B cell (primary cell): ENCODE data around the gene MYL11. TPM values are rescaled to one million over a fixed set of nuclear protein-coding genes. Genes with fewer than 3 reads are reported as not detected.

Experiments used
- ATAC-seq: fragments of 200-7000 bp; cut with Tn5 transposase; one replicate; pipeline ENCODE4 v1.10.0; 2021; ENCODE audit warnings: low read depth, mild to moderate bottlenecking, moderate number of reproducible peaks, moderate library complexity
- CTCF ChIA-PET: fragments of 350-600 bp; sonication (Branson Sonifier 250); formaldehyde crosslinking; loops from one replicate; lab custom pipeline; 2021; ENCODE audit warnings: antibody characterized with exemption, inconsistent platforms; lab: Charles Lee
- POLR2A ChIA-PET: fragments of 350-600 bp; sonication (Branson Sonifier 250); formaldehyde crosslinking; loops from one replicate; lab custom pipeline; 2021; ENCODE audit warnings: antibody characterized with exemption; lab: Charles Lee
- DNase-seq: peaks from one replicate; pipeline ENCODE4 v3.0.0; 2013
- H2AFZ ChIP-seq: 2 replicates; pipeline ENCODE4 v1.6.1; 2012; ENCODE audit warnings: mild to moderate bottlenecking, low read depth, low read length; ENCODE audit not compliant: insufficient read depth, poor library complexity, severe bottlenecking
- H3K27ac ChIP-seq, 2 donors: 1 replicate in 1 of 2; 2 replicates in 1 of 2; pipeline ENCODE4 v1.5.1; 2012 to 2013; ENCODE audit warnings: low read length in 2 of 2, mild to moderate bottlenecking in 2 of 2, moderate library complexity in 1 of 2
- H3K27me3 ChIP-seq, 4 experiments: fragments of 200-600 bp in 1 of 4; sonication (generic) in 1 of 4; replicated peaks in 1 of 4; 1 replicate in 2 of 4; 2 replicates in 2 of 4; pipeline versions ENCODE4 v1.6.1 to v1.7.0; 2013 to 2016; ENCODE audit warnings: low read length in 3 of 4, mild to moderate bottlenecking in 2 of 4, mixed read lengths in 1 of 4, moderate library complexity in 1 of 4; ENCODE audit not compliant: insufficient read depth in 4 of 4, control insufficient read depth in 3 of 4; ENCODE audit errors: control extremely low read depth in 1 of 4
- H3K36me3 ChIP-seq, 2 experiments: replicated peaks in 1 of 2; 1 replicate in 1 of 2; 2 replicates in 1 of 2; pipeline versions ENCODE4 v1.6.1 to v1.7.1; 2013; ENCODE audit warnings: low read length in 1 of 2; ENCODE audit not compliant: insufficient read depth in 2 of 2, control insufficient read depth in 1 of 2; ENCODE audit errors: control extremely low read depth in 1 of 2, extremely low read depth in 1 of 2
- H3K4me1 ChIP-seq, 2 donors: fragments of 200-600 bp in 1 of 2; sonication (generic) in 1 of 2; 1 replicate in 1 of 2; 2 replicates in 1 of 2; pipeline versions ENCODE4 v1.5.1 to v1.6.1; 2013 to 2017; ENCODE audit warnings: low read length in 2 of 2; ENCODE audit not compliant: control insufficient read depth in 2 of 2, insufficient read depth in 2 of 2
- H3K4me2 ChIP-seq: replicated peaks from 2 replicates; pipeline ENCODE3; 2012; ENCODE audit warnings: mild to moderate bottlenecking, low read depth, low read length; ENCODE audit not compliant: poor library complexity, severe bottlenecking
- H3K4me3 ChIP-seq, 5 experiments: fragments of 200-600 bp in 1 of 5; sonication (generic) in 1 of 5; 1 replicate in 3 of 5; 2 replicates in 2 of 5; pipeline versions ENCODE4 v1.5.1 to v1.7.0; 2011 to 2016; ENCODE audit warnings: low read length in 4 of 5, mild to moderate bottlenecking in 4 of 5, low read depth in 2 of 5, control low read depth in 1 of 5, moderate library complexity in 1 of 5; ENCODE audit not compliant: insufficient read depth in 1 of 5; ENCODE audit errors: control extremely low read depth in 1 of 5, extremely low read depth in 1 of 5
- H3K79me2 ChIP-seq: fragments of 200-600 bp; sonication (generic); one replicate; pipeline ENCODE4 v1.6.0; 2016; ENCODE audit warnings: low read length; ENCODE audit not compliant: control insufficient read depth, insufficient read depth
- H3K9ac ChIP-seq: fragments of 200-600 bp; sonication (generic); 2 replicates; pipeline ENCODE4 v1.6.1; 2017; ENCODE audit warnings: mild to moderate bottlenecking, low read length, moderate library complexity
- H3K9me3 ChIP-seq, 3 donors: one replicate each; pipeline versions ENCODE4 v1.6.1 to v1.7.1; 2013; ENCODE audit warnings: low read length in 2 of 3; ENCODE audit not compliant: control insufficient read depth in 2 of 3, insufficient read depth in 1 of 3; ENCODE audit errors: control extremely low read depth in 1 of 3
- H4K20me1 ChIP-seq: 2 replicates; pipeline ENCODE4 v1.6.0; 2012; ENCODE audit warnings: mild to moderate bottlenecking, low read length; ENCODE audit not compliant: insufficient read depth, control insufficient read depth, poor library complexity, severe bottlenecking
- H3K27ac Mint-ChIP-seq: one replicate; pipeline ENCODE4 v1.8.0; 2021; ENCODE audit warnings: mixed read lengths
- H3K27me3 Mint-ChIP-seq: one replicate; pipeline ENCODE4 v1.8.0; 2021; ENCODE audit warnings: mixed read lengths
- H3K4me1 Mint-ChIP-seq: one replicate; pipeline ENCODE4 v1.8.0; 2021; ENCODE audit warnings: mixed read lengths
- H3K4me3 Mint-ChIP-seq: one replicate; pipeline ENCODE4 v1.8.0; 2021; ENCODE audit warnings: mixed read lengths
- H3K9me3 Mint-ChIP-seq: one replicate; pipeline ENCODE4 v1.8.0; 2022; ENCODE audit warnings: mixed read lengths; ENCODE audit not compliant: insufficient read depth
- CTCF ChIP-seq: fragments of 200-600 bp; IDR thresholded peaks from one replicate; pipeline ENCODE4 v1.8.0; 2022; ENCODE audit warnings: antibody characterized with exemption, mild to moderate bottlenecking
- EZH2 ChIP-seq: IDR thresholded peaks from 2 replicates; pipeline ENCODE4 v1.6.1; 2012; ENCODE audit warnings: borderline replicate concordance, low read depth, mild to moderate bottlenecking, moderate library complexity, low read length; ENCODE audit not compliant: insufficient read depth, poor library complexity, severe bottlenecking
- WGBS: methylation state at CpG from one replicate; pipeline ENCODE4 v1.1.5; 2013; ENCODE audit warnings: missing lambda C conversion rate; ENCODE audit not compliant: insufficient coverage; 5-methylcytosine and 5-hydroxymethylcytosine counted together
- intact Hi-C: fragments of 100-400 bp; cut with micrococcal nuclease; formaldehyde crosslinking; loops from one replicate; pipeline ENCODE4 v1.10.0; 2022
- polyA plus RNA-seq: library from polyadenylated mRNA; depleted of rRNA; stranded (reverse); fragments of >200 nt; gene quantifications from 2 replicates; pipeline ENCODE4 v1.2.3, GENCODE V29; 2012
- total RNA-seq, 2 donors: library from RNA; stranded (reverse); fragments of 120-200 nt in 1 of 2; gene quantifications; 1 replicate in 1 of 2; 2 replicates in 1 of 2; pipeline versions ENCODE4 v1.2.3 to v1.2.4, GENCODE V29; 2013 to 2022

The MYL11 gene
- total and polyA plus RNA-seq, 2 donors (not counting 1 experiment from before 2014, with no cell fraction given), result 3.6 TPM; not detected in 1

DNA sequence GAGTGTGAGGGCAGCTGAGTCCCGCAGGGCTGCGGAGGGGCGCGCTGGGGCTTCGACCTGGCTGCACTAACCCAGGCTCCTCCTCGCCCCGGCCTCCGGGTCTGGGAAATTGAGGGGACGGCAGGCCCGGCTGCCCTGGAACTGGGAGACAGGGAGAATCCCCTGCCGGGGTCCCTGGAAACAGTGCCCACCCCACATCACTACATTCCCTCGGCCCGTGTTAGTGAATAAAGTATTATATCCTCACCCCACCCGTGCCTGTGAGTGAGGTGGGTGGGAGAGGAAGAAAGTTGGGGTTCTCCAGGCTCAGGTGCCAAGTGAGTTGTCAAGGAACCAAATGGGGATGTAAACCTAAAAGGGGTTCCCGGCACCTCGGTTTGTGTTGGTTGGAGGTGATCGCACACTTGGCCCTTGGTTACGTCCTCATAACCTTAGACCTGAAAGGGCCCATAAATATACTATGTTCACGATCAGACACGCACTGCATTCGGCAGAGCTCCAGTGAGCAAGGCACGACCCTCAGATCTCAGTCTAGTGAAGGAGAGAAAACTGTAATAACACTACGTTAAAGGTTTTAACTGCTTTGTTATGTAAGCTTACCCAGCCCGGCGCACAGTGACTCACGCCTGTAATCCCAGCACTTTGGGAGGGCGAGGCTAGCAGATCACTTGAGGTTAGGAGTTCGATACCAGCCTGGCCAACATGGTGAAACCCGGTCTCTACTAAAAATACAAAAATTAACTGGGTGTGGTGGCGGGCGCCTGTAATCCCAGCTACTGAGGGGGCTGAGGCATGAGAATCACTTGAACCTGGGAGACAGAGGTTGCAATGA lies 44.0 kb downstream of the MYL11 start:
- ChIA-PET POLR2A (interaction anchor here (0.5 to 1.9 kb wide), 21 partner anchors 9 to 1479 kb away, joined by 3 to 18 read pairs (median 4); partner anchors contain the start of genes CORO1A, DCTPP1, PRR14 and SEPHS2), CTCF (interaction anchor here (0.8 to 5.3 kb wide), 17 partner anchors 10 to 327 kb away, joined by 3 to 43 read pairs (median 4); partner anchors contain the start of genes DCTPP1, SEPTIN1, TBC1D10B and TBX6)
- peak overlapping the region; percentile 84 for H2AFZ ChIP-seq
- no peak for ATAC-seq
- WGBS, result 78% methylated on average over 15 of the region's 31 CpGs
- H3K9ac ChIP-seq, result peak overlapping the region; percentile 70
- Mint-ChIP-seq H3K9me3 (no peaks in the 10 kb centered on the region), H3K27ac (peak overlapping the region; percentile 72), H3K27me3 (no peaks in the 10 kb centered on the region), H3K4me3 (peak overlapping the region; percentile 77), H3K4me1 (peaks cover 7% of the 10 kb centered on the region)
- no peak for DNase-seq
- H3K9me3 ChIP-seq, result no peaks in the 10 kb centered on the region
- H4K20me1 ChIP-seq, result no peaks in the 10 kb centered on the region
- intact Hi-C loops, result loop anchor here (1.0 to 5.0 kb wide), 4 partner anchors 11 to 279 kb away; partner anchors contain the start of genes SEPHS2, SRCAP and ZNF768
- peaks cover 5 to 12% of the 10 kb centered on the region in 2 donors for H3K4me1 ChIP-seq
- TF ChIP-seq CTCF (peak; percentile 4), EZH2 (no peak)
- no peaks in the 10 kb centered on the region for H3K27me3 ChIP-seq
- peak overlapping the region; percentile 47 to 73 for H3K27ac ChIP-seq
- H3K79me2 ChIP-seq, result peaks cover 13% of the 10 kb centered on the region
- peaks cover 2 to 18% of the 10 kb centered on the region in 2 experiments for H3K36me3 ChIP-seq
- peak overlapping the region; percentile 82 for H3K4me2 ChIP-seq
- H3K4me3 ChIP-seq, result peak overlapping the region in 4 of 5 experiments; percentile 44 to 75 (median 68)
